ENCODE measurements around the gene MTAP. TPM values are rescaled to one million over a fixed set of nuclear protein-coding genes. Genes with fewer than 3 reads are reported as not detected.

The MTAP gene
- total RNA-seq, 1 donor from 2014 or later = 58.1 TPM

DNA sequence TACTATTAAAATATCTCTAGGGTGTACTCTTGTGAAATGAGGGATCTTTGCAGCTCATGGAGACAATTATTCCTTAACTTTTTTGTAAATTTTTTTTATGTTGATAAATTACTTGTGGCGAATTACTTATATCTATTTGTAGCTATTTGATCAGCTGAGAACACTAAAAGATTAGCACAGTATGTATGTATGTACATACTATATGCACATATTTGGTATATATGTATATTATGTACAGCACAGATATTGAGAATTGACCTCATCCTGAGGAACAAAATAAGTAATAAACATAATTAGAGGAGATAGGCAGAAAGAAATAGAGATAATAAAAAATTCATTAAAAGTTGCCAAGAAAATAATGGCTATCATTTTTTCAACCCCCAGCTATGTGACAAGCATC lies 180.0 kb downstream of the MTAP start:
- Mint-ChIP-seq H3K9me3 (no peaks in the 10 kb centered on the region), H3K4me3 (no peak overlapping the region), H3K4me1 (peaks cover 4% of the 10 kb centered on the region), H3K36me3 (ENCODE audit: low read depth) (no peaks in the 10 kb centered on the region), H3K27me3 (peaks cover 70% of the 10 kb centered on the region), H3K27ac (no peak overlapping the region)
- no peak for DNase-seq
- intact Hi-C loops (cut with micrococcal nuclease) = no loop called here

DNA sequence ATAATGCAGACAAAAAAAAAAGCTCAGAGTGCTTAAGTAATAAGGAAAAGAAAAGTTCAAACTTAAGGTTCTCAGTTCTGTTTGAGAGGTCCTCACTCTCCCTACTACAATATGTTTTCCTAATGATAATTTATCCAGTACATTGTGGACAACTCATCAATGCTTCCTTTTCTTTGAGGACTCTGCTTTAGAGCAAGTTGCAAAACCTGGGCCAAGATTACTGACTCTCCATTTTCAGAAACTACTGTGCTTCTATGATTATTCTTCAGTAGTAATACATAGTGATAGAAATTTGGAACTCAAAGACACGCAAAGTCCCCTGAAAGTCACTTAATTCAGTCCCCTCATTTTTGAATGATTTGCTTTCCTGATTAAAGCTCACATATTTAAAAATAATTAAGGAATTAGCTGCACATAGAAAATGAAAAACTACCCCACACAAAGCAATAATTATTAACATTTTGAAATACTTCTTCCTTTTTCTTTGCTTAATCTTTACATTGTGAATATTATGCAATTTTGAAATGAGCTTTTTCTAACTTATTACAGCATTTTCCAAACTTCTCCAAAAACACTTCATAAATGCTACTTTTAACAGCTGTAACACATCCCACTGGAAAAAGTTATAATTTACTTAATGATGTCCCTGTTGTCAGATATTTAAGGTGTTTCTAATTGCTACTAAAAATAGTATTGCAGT lies 180.6 kb downstream of the MTAP start:
- no peak overlapping the region for H3K27ac Mint-ChIP-seq
- DNase-seq = no peak
- peaks cover 69% of the 10 kb centered on the region for H3K27me3 Mint-ChIP-seq
- intact Hi-C loops (cut with micrococcal nuclease) = no loop called here
- H3K9me3 Mint-ChIP-seq = no peaks in the 10 kb centered on the region
- no peak overlapping the region for H3K4me3 Mint-ChIP-seq
- no peaks in the 10 kb centered on the region for H3K36me3 Mint-ChIP-seq (ENCODE audit: low read depth)
- H3K4me1 Mint-ChIP-seq = peaks cover 7% of the 10 kb centered on the region

DNA sequence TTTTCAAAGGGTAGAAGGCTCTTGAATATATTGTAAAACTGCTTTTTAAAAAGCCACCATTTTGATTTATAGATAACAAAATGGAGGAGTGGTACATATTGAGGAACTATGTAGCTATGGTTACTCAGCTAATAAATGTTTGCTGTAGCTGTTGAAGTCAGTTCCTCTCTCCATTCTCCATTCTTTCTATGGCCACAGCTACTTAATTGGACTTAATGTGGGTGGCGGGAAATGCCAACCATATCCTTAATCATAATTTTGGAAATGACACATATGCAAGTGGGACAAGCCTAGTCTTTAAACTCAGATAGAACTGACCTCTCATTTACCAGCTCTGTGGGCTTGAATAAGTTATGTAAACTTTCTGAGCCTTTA lies 181.1 kb downstream of the MTAP start:
- no peak overlapping the region for H3K27ac Mint-ChIP-seq
- H3K9me3 Mint-ChIP-seq = no peaks in the 10 kb centered on the region
- H3K4me1 Mint-ChIP-seq = peaks cover 9% of the 10 kb centered on the region
- no peaks in the 10 kb centered on the region for H3K36me3 Mint-ChIP-seq (ENCODE audit: low read depth)
- no peak for DNase-seq
- intact Hi-C loops (cut with micrococcal nuclease) = no loop called here
- no peak overlapping the region for H3K4me3 Mint-ChIP-seq
- peaks cover 72% of the 10 kb centered on the region for H3K27me3 Mint-ChIP-seq

DNA sequence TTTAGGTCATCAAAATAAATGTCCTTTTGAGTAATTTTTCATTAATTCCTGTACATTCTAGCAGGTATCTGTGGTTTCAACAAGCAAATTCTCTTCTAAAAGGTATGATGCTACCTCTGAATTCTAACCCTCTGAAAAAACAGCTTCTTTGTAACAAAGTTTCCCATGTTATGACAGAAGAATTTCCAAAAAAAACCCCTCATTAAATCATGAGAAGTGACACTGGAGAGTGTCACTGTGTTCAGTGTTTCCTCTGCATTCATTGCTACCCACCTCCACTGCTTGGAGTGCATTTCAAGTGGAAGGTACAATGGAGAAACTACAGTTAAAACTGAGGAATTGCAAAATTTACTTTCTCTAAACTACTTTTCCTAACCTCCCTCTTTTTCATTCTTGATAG lies 181.7 kb downstream of the MTAP start:
- no peak overlapping the region for H3K4me3 Mint-ChIP-seq
- intact Hi-C loops (cut with micrococcal nuclease) = no loop called here
- H3K36me3 Mint-ChIP-seq (ENCODE audit: low read depth) = peaks cover 1% of the 10 kb centered on the region
- peaks cover 11% of the 10 kb centered on the region for H3K4me1 Mint-ChIP-seq
- H3K27me3 Mint-ChIP-seq = peaks cover 72% of the 10 kb centered on the region
- no peaks in the 10 kb centered on the region for H3K9me3 Mint-ChIP-seq
- no peak overlapping the region for H3K27ac Mint-ChIP-seq
- no peak for DNase-seq

DNA sequence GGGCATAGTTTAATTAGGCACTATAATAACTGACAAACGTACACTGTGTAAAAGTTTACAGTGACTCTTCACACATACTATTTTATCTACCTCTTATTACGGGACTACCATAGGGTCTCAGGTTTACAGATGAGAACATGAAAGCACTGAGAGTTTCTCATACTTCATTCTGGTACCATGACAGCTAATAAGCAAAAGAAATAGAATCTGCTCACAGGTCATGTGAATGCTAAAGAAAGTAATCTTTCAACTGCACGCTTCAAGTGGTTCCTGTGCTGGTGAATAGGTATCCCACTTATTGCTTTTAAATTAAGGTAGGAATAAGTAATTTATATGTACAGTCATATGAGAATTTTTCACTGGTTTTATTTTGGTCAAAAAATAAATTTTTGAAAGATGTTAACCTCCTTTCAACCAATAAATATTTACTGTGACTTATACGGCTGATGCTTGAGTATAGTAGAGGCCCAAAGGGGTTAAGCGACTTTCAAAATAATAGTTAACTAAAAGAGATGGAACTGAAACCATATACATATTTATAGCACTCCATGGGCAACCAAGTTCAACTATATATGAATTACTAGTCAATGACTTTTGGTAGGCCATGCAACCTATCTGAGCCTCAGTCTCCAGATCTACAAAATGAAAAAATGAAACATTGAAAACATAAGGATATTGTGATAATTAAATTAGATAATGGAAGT lies 183.7 kb downstream of the MTAP start:
- Mint-ChIP-seq H3K9me3 (peaks cover 10% of the 10 kb centered on the region), H3K27ac (no peak overlapping the region), H3K4me1 (peaks cover 16% of the 10 kb centered on the region), H3K4me3 (no peak overlapping the region), H3K36me3 (ENCODE audit: low read depth) (peaks cover 9% of the 10 kb centered on the region), H3K27me3 (peaks cover 77% of the 10 kb centered on the region)
- DNase-seq = no peak
- intact Hi-C loops (cut with micrococcal nuclease) = no loop called here

Other genes with a start within 250 kb of the MTAP start
- 2.5 and 3.7 TPM in 2 replicates for gene CDKN2A, start 191.8 kb downstream of the MTAP start, total RNA-seq
- gene CDKN2B-AS1, start 192.2 kb downstream of the MTAP start, total RNA-seq = 0.42 and 0.78 TPM in 2 replicates
- gene CDKN2B, start 206.7 kb downstream of the MTAP start, total RNA-seq = 0.21 and 0.33 TPM in 2 replicates

All from activated CD4-positive, alpha-beta T cell treated with anti-CD3 and anti-CD28 coated beads, Interleukin-2, amount 10 ng/mL, durations not matched to agents 24 days and 14 days (primary cell).